ENCODE data around the gene PAQR5. TPM values are rescaled to one million over a fixed set of nuclear protein-coding genes. Genes with fewer than 3 reads are reported as not detected.
A peak's percentile ranks its signal among the peaks of the same experiment; 100 is the strongest.

Gene PAQR5
- total RNA-seq, 1 donor: 1.1 TPM

DNA sequence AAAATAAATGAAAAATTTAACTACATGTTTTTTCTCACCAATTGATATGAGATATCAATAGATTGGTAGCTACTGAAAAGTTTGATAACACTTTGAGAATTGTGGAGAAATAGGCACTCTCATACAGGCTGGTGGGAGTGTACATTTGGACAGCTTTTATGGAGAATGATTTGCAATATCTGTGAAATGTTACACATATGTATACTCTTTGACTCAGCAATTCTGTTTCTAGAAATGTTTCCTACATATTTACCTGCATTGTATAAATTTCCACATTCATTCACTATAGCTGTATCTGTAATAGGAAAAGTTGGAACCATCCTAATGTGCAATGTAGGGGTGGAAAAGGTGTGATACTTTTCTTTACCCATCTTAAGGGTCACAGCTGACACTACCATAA is 113.6 kb downstream of the PAQR5 start:
- peak overlapping the region; percentile 92 for H3K4me2 ChIP-seq (ENCODE audit: insufficient read depth, low read length)
- H4K20me1 ChIP-seq (ENCODE audit: insufficient read depth, low read length): peaks cover 20% of the 10 kb centered on the region
- H3K79me2 ChIP-seq (ENCODE audit: insufficient read depth, low read length): peaks cover 85% of the 10 kb centered on the region
- no peaks in the 10 kb centered on the region for H3K36me3 ChIP-seq (ENCODE audit: insufficient read depth, low read length)
- H3K27me3 ChIP-seq (ENCODE audit: insufficient read depth, low read length): no peaks in the 10 kb centered on the region
- no peaks in the 10 kb centered on the region for H3K9me3 ChIP-seq (ENCODE audit: low read depth, low read length)
- TF ChIP-seq, protein P1, sequence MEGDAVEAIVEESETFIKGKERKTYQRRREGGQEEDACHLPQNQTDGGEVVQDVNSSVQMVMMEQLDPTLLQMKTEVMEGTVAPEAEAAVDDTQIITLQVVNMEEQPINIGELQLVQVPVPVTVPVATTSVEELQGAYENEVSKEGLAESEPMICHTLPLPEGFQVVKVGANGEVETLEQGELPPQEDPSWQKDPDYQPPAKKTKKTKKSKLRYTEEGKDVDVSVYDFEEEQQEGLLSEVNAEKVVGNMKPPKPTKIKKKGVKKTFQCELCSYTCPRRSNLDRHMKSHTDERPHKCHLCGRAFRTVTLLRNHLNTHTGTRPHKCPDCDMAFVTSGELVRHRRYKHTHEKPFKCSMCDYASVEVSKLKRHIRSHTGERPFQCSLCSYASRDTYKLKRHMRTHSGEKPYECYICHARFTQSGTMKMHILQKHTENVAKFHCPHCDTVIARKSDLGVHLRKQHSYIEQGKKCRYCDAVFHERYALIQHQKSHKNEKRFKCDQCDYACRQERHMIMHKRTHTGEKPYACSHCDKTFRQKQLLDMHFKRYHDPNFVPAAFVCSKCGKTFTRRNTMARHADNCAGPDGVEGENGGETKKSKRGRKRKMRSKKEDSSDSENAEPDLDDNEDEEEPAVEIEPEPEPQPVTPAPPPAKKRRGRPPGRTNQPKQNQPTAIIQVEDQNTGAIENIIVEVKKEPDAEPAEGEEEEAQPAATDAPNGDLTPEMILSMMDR (IDR thresholded peaks at IDR 0.05; ENCODE audit: extremely low read depth, low read depth, low read length): no peak
- no peak for DNase-seq (ENCODE audit: insufficient read length, low spot score, missing footprints)
- no peak overlapping the region for H3K4me3 ChIP-seq (ENCODE audit: insufficient read depth, low read length)
- H3K27ac ChIP-seq (ENCODE audit: low read depth, low read length): no peak overlapping the region
- H3K4me1 ChIP-seq (ENCODE audit: insufficient read depth, low read length): peaks cover 29% of the 10 kb centered on the region
- H2AFZ ChIP-seq (ENCODE audit: low read length): no peak overlapping the region

DNA sequence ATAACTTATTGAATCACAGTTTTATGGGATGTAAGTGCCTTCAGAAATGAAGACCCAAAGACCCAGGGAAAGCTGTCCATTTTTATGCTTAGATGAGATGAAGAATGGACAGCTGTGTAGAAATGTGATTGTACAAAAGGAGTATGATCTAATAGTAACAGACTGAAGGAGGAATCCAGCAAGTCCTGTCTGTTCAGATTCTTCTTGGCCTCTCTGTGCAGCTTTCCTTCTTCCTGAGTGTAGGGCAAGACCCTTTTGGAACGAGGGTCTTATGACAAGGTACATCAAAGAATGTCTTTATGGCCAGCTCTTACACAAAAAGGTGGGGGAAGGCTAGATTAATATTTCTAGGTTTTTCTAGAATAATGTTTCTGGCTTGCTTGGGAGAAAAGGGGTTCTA is 114.0 kb downstream of the PAQR5 start:
- H3K27ac ChIP-seq (ENCODE audit: low read depth, low read length): no peak overlapping the region
- H3K4me1 ChIP-seq (ENCODE audit: insufficient read depth, low read length): peaks cover 34% of the 10 kb centered on the region
- TF ChIP-seq, protein P1 (IDR thresholded peaks at IDR 0.05; ENCODE audit: extremely low read depth, low read depth, low read length): no peak
- peaks cover 85% of the 10 kb centered on the region for H3K79me2 ChIP-seq (ENCODE audit: insufficient read depth, low read length)
- no peak overlapping the region for H2AFZ ChIP-seq (ENCODE audit: low read length)
- H3K4me2 ChIP-seq (ENCODE audit: insufficient read depth, low read length): peak overlapping the region; percentile 92
- no peak for DNase-seq (ENCODE audit: insufficient read length, low spot score, missing footprints)
- H3K36me3 ChIP-seq (ENCODE audit: insufficient read depth, low read length): no peaks in the 10 kb centered on the region
- no peaks in the 10 kb centered on the region for H3K27me3 ChIP-seq (ENCODE audit: insufficient read depth, low read length)
- no peaks in the 10 kb centered on the region for H3K9me3 ChIP-seq (ENCODE audit: low read depth, low read length)
- H4K20me1 ChIP-seq (ENCODE audit: insufficient read depth, low read length): peaks cover 20% of the 10 kb centered on the region
- H3K4me3 ChIP-seq (ENCODE audit: insufficient read depth, low read length): peak overlapping the region; percentile 2

GRCh38 chr15:69413822-69414700 is 115.3 kb downstream of the PAQR5 start, which contains the start of gene KIF23:
KIF23 (plus strand) TSS chr15:69414349; CDS start chr15:69414466, 117 bp downstream.
- Histone ChIP-seq H4K20me1 (ENCODE audit: insufficient read depth, low read length) (peaks cover 25% of the 10 kb centered on the region), H3K4me1 (ENCODE audit: insufficient read depth, low read length) (peaks cover 40% of the 10 kb centered on the region), H3K79me2 (ENCODE audit: insufficient read depth, low read length) (peaks cover 88% of the 10 kb centered on the region)

More at GRCh38 chr15:69413822-69414700, 115.3 kb downstream of the PAQR5 start, which contains the start of gene KIF23:
- H3K4me3 ChIP-seq (ENCODE audit: insufficient read depth, low read length): peak within 1 kb of the TSS; percentile 92
- peak within 1 kb of the TSS; percentile 94 for H2AFZ ChIP-seq (ENCODE audit: low read length)
- peak within 1 kb of the TSS; percentile 92 for H3K4me2 ChIP-seq (ENCODE audit: insufficient read depth, low read length)
- H3K36me3 ChIP-seq (ENCODE audit: insufficient read depth, low read length): peaks cover 1% of the 10 kb centered on the region
- TF ChIP-seq, protein P1 (IDR thresholded peaks at IDR 0.05; ENCODE audit: extremely low read depth, low read depth, low read length): no peak
- no peaks in the 10 kb centered on the region for H3K9me3 ChIP-seq (ENCODE audit: low read depth, low read length)
- DNase-seq (ENCODE audit: insufficient read length, low spot score, missing footprints): peak; percentile 97
- H3K27ac ChIP-seq (ENCODE audit: low read depth, low read length): peak within 1 kb of the TSS; percentile 87
- no peaks in the 10 kb centered on the region for H3K27me3 ChIP-seq (ENCODE audit: insufficient read depth, low read length)
